ENCODE data around the gene SLC9A9.

GRCh38 chr3:143643905-143644304 lies 204.4 kb downstream of the SLC9A9 start:
- TF ChIP-seq CTCF (IDR thresholded peaks at IDR 0.05; ENCODE audit: low read length) (no peak), EZH2phosphoT487 (IDR thresholded peaks at IDR 0.05; ENCODE audit: low read length) (no peak)
